Activated CD8-positive, alpha-beta memory T cell treated with anti-CD3 and anti-CD28 coated beads for 36 hours (primary cell): ENCODE data around the gene SHISA8. TPM values are rescaled to one million over a fixed set of nuclear protein-coding genes. Genes with fewer than 3 reads are reported as not detected.

Source experiments
- CTCF ChIA-PET: fragments of 350-600 bp; sonication (Branson Sonifier 250); formaldehyde crosslinking; loops from one replicate; lab custom pipeline; 2021; ENCODE audit warnings: antibody characterized with exemption; lab: Charles Lee
- POLR2A ChIA-PET: fragments of 350-600 bp; sonication (Branson Sonifier 250); formaldehyde crosslinking; loops from one replicate; lab custom pipeline; 2021; ENCODE audit warnings: antibody characterized with exemption; lab: Charles Lee
- total RNA-seq, 2 experiments: library from RNA; stranded (reverse); gene quantifications; one replicate each; pipeline ENCODE4 v1.2.3, GENCODE V29; 2021

SHISA8 gene
- total RNA-seq, 2 experiments from 2014 or later = 1.1 to 1.7 TPM

GRCh38 chr22:41920271-41920976 is 5.5 kb upstream of the SHISA8 start:
- ChIA-PET POLR2A (no interaction called here), CTCF (interaction anchor here (1.1 kb wide), 1 partner anchor 36 kb away, joined by 3 read pairs; no protein-coding TSS in a partner anchor)

- ChIA-PET POLR2A (interaction anchor here (0.6 to 1.1 kb wide), 2 partner anchors 15 to 28 kb away, joined by 4 to 5 read pairs; no protein-coding TSS in a partner anchor), CTCF (interaction anchor here (0.6 to 1.3 kb wide), 2 partner anchors 21 to 82 kb away, joined by 3 to 4 read pairs; no protein-coding TSS in a partner anchor)
These were observed 4.7 kb upstream of the SHISA8 start for GRCh38 chr22:41919357-41920224.

GRCh38 chr22:41917903-41918791 is 3.3 kb upstream of the SHISA8 start:
- POLR2A ChIA-PET = interaction anchor here (1.5 kb wide), 1 partner anchor 85 kb away, joined by 3 read pairs; the partner anchor contains the start of gene SREBF2
- CTCF ChIA-PET = interaction anchor here (2.2 kb wide), 1 partner anchor 8 kb away, joined by 9 read pairs; no protein-coding TSS in a partner anchor

GRCh38 chr22:41917375-41917902 is 2.6 kb upstream of the SHISA8 start:
- ChIA-PET POLR2A (interaction anchor here (1.5 kb wide), 1 partner anchor 85 kb away, joined by 3 read pairs; the partner anchor contains the start of gene SREBF2), CTCF (interaction anchor here (0.8 to 2.2 kb wide), 2 partner anchors 8 to 18 kb away, joined by 3 to 9 read pairs; no protein-coding TSS in a partner anchor)

- ChIA-PET POLR2A (interaction anchor here (1.4 to 1.5 kb wide), 2 partner anchors 9 to 84 kb away, joined by 3 to 8 read pairs; partner anchors contain the start of gene SREBF2), CTCF (interaction anchor here (0.8 to 2.2 kb wide), 2 partner anchors 9 to 18 kb away, joined by 3 to 9 read pairs; no protein-coding TSS in a partner anchor)
These were observed 2.0 kb upstream of the SHISA8 start for GRCh38 chr22:41916745-41917358.

- ChIA-PET CTCF (interaction anchor here (0.9 to 2.2 kb wide), 2 partner anchors 10 to 25 kb away, joined by 3 to 9 read pairs; no protein-coding TSS in a partner anchor), POLR2A (interaction anchor here (1.4 kb wide), 1 partner anchor 10 kb away, joined by 8 read pairs; no protein-coding TSS in a partner anchor)
These were observed 1.1 kb upstream of the SHISA8 start for GRCh38 chr22:41915786-41916493.

GRCh38 chr22:41914611-41915034 is 251 bp downstream of the SHISA8 start:
- ChIA-PET CTCF (interaction anchor here (0.7 kb wide), 1 partner anchor 213 kb away, joined by 3 read pairs; no protein-coding TSS in a partner anchor), POLR2A (no interaction called here)

GRCh38 chr22:41913842-41914534 is 886 bp downstream of the SHISA8 start:
- ChIA-PET CTCF (interaction anchor here (0.7 kb wide), 1 partner anchor 213 kb away, joined by 3 read pairs; no protein-coding TSS in a partner anchor), POLR2A (interaction anchor here (1.1 kb wide), 1 partner anchor 11 kb away, joined by 3 read pairs; no protein-coding TSS in a partner anchor)

- ChIA-PET POLR2A (interaction anchor here (1.1 kb wide), 1 partner anchor 12 kb away, joined by 3 read pairs; no protein-coding TSS in a partner anchor), CTCF (interaction anchor here (1.0 kb wide), 1 partner anchor 12 kb away, joined by 4 read pairs; no protein-coding TSS in a partner anchor)
These were observed 1.7 kb downstream of the SHISA8 start for GRCh38 chr22:41913040-41913719.

GRCh38 chr22:41912338-41913039 is 2.4 kb downstream of the SHISA8 start:
- ChIA-PET CTCF (interaction anchor here (1.0 to 1.3 kb wide), 2 partner anchors 13 kb away, joined by 4 read pairs; no protein-coding TSS in a partner anchor), POLR2A (interaction anchor here (1.1 to 1.3 kb wide), 2 partner anchors 13 to 28 kb away, joined by 3 to 4 read pairs; no protein-coding TSS in a partner anchor)

GRCh38 chr22:41911001-41911611 is 3.8 kb downstream of the SHISA8 start:
- POLR2A ChIA-PET = interaction anchor here (0.6 to 1.3 kb wide), 2 partner anchors 8 to 30 kb away, joined by 3 to 4 read pairs; no protein-coding TSS in a partner anchor

GRCh38 chr22:41910050-41911000 is 4.5 kb downstream of the SHISA8 start:
- CTCF ChIA-PET = interaction anchor here (0.9 to 2.3 kb wide), 4 partner anchors 15 to 110 kb away, joined by 3 to 8 read pairs (median 3); partner anchors contain the start of gene CCDC134
- POLR2A ChIA-PET = no interaction called here

More at GRCh38 chr22:41911001-41911611, 3.8 kb downstream of the SHISA8 start:
- CTCF ChIA-PET = interaction anchor here (1.0 to 2.3 kb wide), 4 partner anchors 14 to 111 kb away, joined by 3 to 8 read pairs (median 4); partner anchors contain the start of gene CCDC134
